Nephron progenitor cell (in vitro differentiated cells): ENCODE data around the gene POLN.

Experiments used
- DNase-seq: peaks from one replicate; pipeline ENCODE4 v3.0.0; 2021
- H3K27ac Mint-ChIP-seq: 2 replicates; pipeline ENCODE4 v1.8.0; 2021; ENCODE audit warnings: mild to moderate bottlenecking, moderate library complexity, mixed read lengths
- H3K27me3 Mint-ChIP-seq: 2 replicates; pipeline ENCODE4 v1.8.0; 2021; ENCODE audit warnings: mild to moderate bottlenecking, low read depth, mixed read lengths; ENCODE audit not compliant: poor library complexity
- H3K36me3 Mint-ChIP-seq: 2 replicates; pipeline ENCODE4 v1.8.0; 2021; ENCODE audit warnings: low read depth, mixed read lengths
- H3K4me1 Mint-ChIP-seq: 2 replicates; pipeline ENCODE4 v1.8.0; 2021; ENCODE audit warnings: mixed read lengths
- H3K4me3 Mint-ChIP-seq: 2 replicates; pipeline ENCODE4 v1.8.0; 2021; ENCODE audit warnings: mild to moderate bottlenecking, moderate library complexity, mixed read lengths
- H3K9me3 Mint-ChIP-seq: 2 replicates; pipeline ENCODE4 v1.8.0; 2021; ENCODE audit warnings: mild to moderate bottlenecking, moderate library complexity, mixed read lengths
- CTCF ChIP-seq: fragments of 200-600 bp; sonication (generic); IDR thresholded peaks from 2 replicates; pipeline ENCODE4 v1.5.0; 2021; ENCODE audit warnings: antibody characterized with exemption

Gene POLN

GRCh38 chr4:2136726-2137125 lies 105.2 kb downstream of the POLN start:
- no peak overlapping the region for H3K4me3 Mint-ChIP-seq
- H3K27me3 Mint-ChIP-seq: peaks cover 6% of the 10 kb centered on the region
- no peak for DNase-seq
- no peaks in the 10 kb centered on the region for H3K36me3 Mint-ChIP-seq
- peaks cover 26% of the 10 kb centered on the region for H3K9me3 Mint-ChIP-seq
- H3K27ac Mint-ChIP-seq: no peak overlapping the region
- TF ChIP-seq CTCF: no peak
- H3K4me1 Mint-ChIP-seq: peaks cover 21% of the 10 kb centered on the region

- DNase-seq: no peak
- Mint-ChIP-seq H3K36me3 (no peaks in the 10 kb centered on the region), H3K9me3 (peaks cover 36% of the 10 kb centered on the region), H3K4me1 (peaks cover 21% of the 10 kb centered on the region), H3K27ac (no peak overlapping the region), H3K4me3 (no peak overlapping the region), H3K27me3 (peaks cover 6% of the 10 kb centered on the region)
- TF ChIP-seq CTCF: no peak
Observed at GRCh38 chr4:2135083-2135482, 106.8 kb downstream of the POLN start.

GRCh38 chr4:2132438-2132837 lies 109.5 kb downstream of the POLN start:
- no peak for DNase-seq
- Mint-ChIP-seq H3K4me1 (no peaks in the 10 kb centered on the region), H3K27me3 (peaks cover 10% of the 10 kb centered on the region), H3K9me3 (peaks cover 36% of the 10 kb centered on the region), H3K36me3 (no peaks in the 10 kb centered on the region), H3K4me3 (no peak overlapping the region), H3K27ac (no peak overlapping the region)
- TF ChIP-seq CTCF: no peak

- no peak overlapping the region for H3K4me3 Mint-ChIP-seq
- peaks cover 20% of the 10 kb centered on the region for H3K9me3 Mint-ChIP-seq
- peaks cover 11% of the 10 kb centered on the region for H3K27me3 Mint-ChIP-seq
- no peak overlapping the region for H3K27ac Mint-ChIP-seq
- no peak for TF ChIP-seq CTCF
- no peaks in the 10 kb centered on the region for H3K4me1 Mint-ChIP-seq
- no peak for DNase-seq
- no peaks in the 10 kb centered on the region for H3K36me3 Mint-ChIP-seq
Observed at GRCh38 chr4:2127609-2128332, 114.2 kb downstream of the POLN start.

- no peak overlapping the region for H3K27ac Mint-ChIP-seq
- no peaks in the 10 kb centered on the region for H3K36me3 Mint-ChIP-seq
- TF ChIP-seq CTCF: no peak
- no peak for DNase-seq
- no peak overlapping the region for H3K4me3 Mint-ChIP-seq
- H3K9me3 Mint-ChIP-seq: peaks cover 8% of the 10 kb centered on the region
- peaks cover 11% of the 10 kb centered on the region for H3K27me3 Mint-ChIP-seq
- H3K4me1 Mint-ChIP-seq: no peaks in the 10 kb centered on the region
Observed at GRCh38 chr4:2126309-2127043, 115.4 kb downstream of the POLN start.
